Measurements from ENCODE around the gene PRMT7.

The PRMT7 gene

GRCh38 chr16:68379472-68380347 is 68.9 kb downstream of the PRMT7 start:
- Histone ChIP-seq H3K4ac (ENCODE audit: low read depth, low read length) (no peak overlapping the region), H3K4me2 (ENCODE audit: low read length) (no peak overlapping the region), H3K79me2 (ENCODE audit: control insufficient read depth, insufficient read depth, low read length, poor library complexity) (no peaks in the 10 kb centered on the region), H4K91ac (ENCODE audit: low read depth, low read length) (no peak overlapping the region), H2BK5ac (ENCODE audit: low read depth, low read length, poor library complexity) (no peak overlapping the region), H3K9me3 (ENCODE audit: insufficient read depth, low read depth, low read length) (peaks cover 2% of the 10 kb centered on the region), H2BK120ac (ENCODE audit: insufficient read depth, low read length, poor library complexity) (no peak overlapping the region), H3K4me3 (ENCODE audit: low read depth, low read length) (no peak overlapping the region), H2BK12ac (ENCODE audit: low read length) (no peak overlapping the region), H3K36me3 (ENCODE audit: control insufficient read depth in 1 of 2, insufficient read depth in 2 of 2, low read length in 2 of 2) (no peaks in the 10 kb centered on the region), H3K14ac (ENCODE audit: low read length) (no peak overlapping the region), H3K9ac (ENCODE audit: low read length) (no peak overlapping the region), H2AK5ac (ENCODE audit: low read length) (no peak overlapping the region), H3K23ac (ENCODE audit: low read length) (no peak overlapping the region), H3K27ac (ENCODE audit: low read depth, low read length) (no peak overlapping the region), H3K27me3 (ENCODE audit: insufficient read depth, low read length) (no peaks in the 10 kb centered on the region), H2AFZ (ENCODE audit: insufficient read depth, low read length, poor library complexity) (no peak overlapping the region), H3K79me1 (ENCODE audit: low read length) (no peaks in the 10 kb centered on the region), H4K12ac (ENCODE audit: low read depth, low read length) (no peak overlapping the region), H4K8ac (ENCODE audit: low read depth, low read length) (no peak overlapping the region), H3K18ac (ENCODE audit: low read length) (no peak overlapping the region), H3K4me1 (ENCODE audit: control insufficient read depth in 1 of 2, insufficient read depth in 2 of 2, low read length in 2 of 2) (peaks cover 29 to 32% of the 10 kb centered on the region in 2 experiments)
- no CpG with 5 or more reads among the region's 18 CpGs for WGBS (ENCODE audit: extremely low coverage, insufficient coverage, insufficient read length)
- DNase-seq, result no peak

- H2BK12ac ChIP-seq (ENCODE audit: low read length), result no peak overlapping the region
These were observed 69.5 kb downstream of the PRMT7 start for GRCh38 chr16:68380348-68380670.

GRCh38 chr16:68380676-68381362 is 70.0 kb downstream of the PRMT7 start:
- no peak overlapping the region for H3K27ac ChIP-seq (ENCODE audit: low read depth, low read length)
- H4K12ac ChIP-seq (ENCODE audit: low read depth, low read length), result no peak overlapping the region
- WGBS (ENCODE audit: extremely low coverage, insufficient coverage, insufficient read length), result no CpG with 5 or more reads among the region's 10 CpGs
- peaks cover 29 to 32% of the 10 kb centered on the region in 2 experiments for H3K4me1 ChIP-seq (ENCODE audit: control insufficient read depth in 1 of 2, insufficient read depth in 2 of 2, low read length in 2 of 2)
- no peaks in the 10 kb centered on the region for H3K36me3 ChIP-seq (ENCODE audit: control insufficient read depth in 1 of 2, insufficient read depth in 2 of 2, low read length in 2 of 2)
- H2AFZ ChIP-seq (ENCODE audit: insufficient read depth, low read length, poor library complexity), result no peak overlapping the region
- no peak overlapping the region for H3K14ac ChIP-seq (ENCODE audit: low read length)
- no peak overlapping the region for H4K91ac ChIP-seq (ENCODE audit: low read depth, low read length)
- no peak overlapping the region for H3K4me3 ChIP-seq (ENCODE audit: low read depth, low read length)
- no peak overlapping the region for H3K18ac ChIP-seq (ENCODE audit: low read length)
- H2BK120ac ChIP-seq (ENCODE audit: insufficient read depth, low read length, poor library complexity), result no peak overlapping the region
- no peak for DNase-seq
- H3K9me3 ChIP-seq (ENCODE audit: insufficient read depth, low read depth, low read length), result peaks cover 2% of the 10 kb centered on the region
- H3K27me3 ChIP-seq (ENCODE audit: insufficient read depth, low read length), result no peaks in the 10 kb centered on the region
- no peak overlapping the region for H3K4ac ChIP-seq (ENCODE audit: low read depth, low read length)
- no peaks in the 10 kb centered on the region for H3K79me2 ChIP-seq (ENCODE audit: control insufficient read depth, insufficient read depth, low read length, poor library complexity)
- H4K8ac ChIP-seq (ENCODE audit: low read depth, low read length), result no peak overlapping the region
- no peaks in the 10 kb centered on the region for H3K79me1 ChIP-seq (ENCODE audit: low read length)
- no peak overlapping the region for H2BK5ac ChIP-seq (ENCODE audit: low read depth, low read length, poor library complexity)
- no peak overlapping the region for H2BK12ac ChIP-seq (ENCODE audit: low read length)
- no peak overlapping the region for H3K4me2 ChIP-seq (ENCODE audit: low read length)
- no peak overlapping the region for H3K23ac ChIP-seq (ENCODE audit: low read length)
- no peak overlapping the region for H3K9ac ChIP-seq (ENCODE audit: low read length)
- H2AK5ac ChIP-seq (ENCODE audit: low read length), result no peak overlapping the region

More at GRCh38 chr16:68380348-68380670, 69.5 kb downstream of the PRMT7 start:
- Histone ChIP-seq H3K4me2 (ENCODE audit: low read length) (no peak overlapping the region), H2BK5ac (ENCODE audit: low read depth, low read length, poor library complexity) (no peak overlapping the region), H4K8ac (ENCODE audit: low read depth, low read length) (no peak overlapping the region), H2AK5ac (ENCODE audit: low read length) (no peak overlapping the region), H3K27me3 (ENCODE audit: insufficient read depth, low read length) (no peaks in the 10 kb centered on the region), H3K9ac (ENCODE audit: low read length) (no peak overlapping the region), H4K12ac (ENCODE audit: low read depth, low read length) (no peak overlapping the region), H3K36me3 (ENCODE audit: control insufficient read depth in 1 of 2, insufficient read depth in 2 of 2, low read length in 2 of 2) (no peaks in the 10 kb centered on the region), H3K9me3 (ENCODE audit: insufficient read depth, low read depth, low read length) (peaks cover 2% of the 10 kb centered on the region), H3K4me1 (ENCODE audit: control insufficient read depth in 1 of 2, insufficient read depth in 2 of 2, low read length in 2 of 2) (peaks cover 29 to 32% of the 10 kb centered on the region in 2 experiments), H3K4ac (ENCODE audit: low read depth, low read length) (no peak overlapping the region), H2AFZ (ENCODE audit: insufficient read depth, low read length, poor library complexity) (no peak overlapping the region), H3K14ac (ENCODE audit: low read length) (no peak overlapping the region), H4K91ac (ENCODE audit: low read depth, low read length) (no peak overlapping the region), H3K23ac (ENCODE audit: low read length) (no peak overlapping the region), H3K79me2 (ENCODE audit: control insufficient read depth, insufficient read depth, low read length, poor library complexity) (no peaks in the 10 kb centered on the region), H3K18ac (ENCODE audit: low read length) (no peak overlapping the region), H3K27ac (ENCODE audit: low read depth, low read length) (no peak overlapping the region), H2BK120ac (ENCODE audit: insufficient read depth, low read length, poor library complexity) (no peak overlapping the region), H3K4me3 (ENCODE audit: low read depth, low read length) (no peak overlapping the region), H3K79me1 (ENCODE audit: low read length) (no peaks in the 10 kb centered on the region)
- no peak for DNase-seq
- WGBS (ENCODE audit: extremely low coverage, insufficient coverage, insufficient read length), result no CpG with 5 or more reads among the region's 5 CpGs

- H3K27ac ChIP-seq (ENCODE audit: low read depth, low read length), result no peak overlapping the region
- no peak overlapping the region for H2BK120ac ChIP-seq (ENCODE audit: insufficient read depth, low read length, poor library complexity)
- no peaks in the 10 kb centered on the region for H3K79me1 ChIP-seq (ENCODE audit: low read length)
- no peak overlapping the region for H3K4ac ChIP-seq (ENCODE audit: low read depth, low read length)
- no peak overlapping the region for H4K8ac ChIP-seq (ENCODE audit: low read depth, low read length)
- no peak overlapping the region for H3K14ac ChIP-seq (ENCODE audit: low read length)
- H4K91ac ChIP-seq (ENCODE audit: low read depth, low read length), result no peak overlapping the region
- H3K9ac ChIP-seq (ENCODE audit: low read length), result no peak overlapping the region
- peaks cover 29 to 32% of the 10 kb centered on the region in 2 experiments for H3K4me1 ChIP-seq (ENCODE audit: control insufficient read depth in 1 of 2, insufficient read depth in 2 of 2, low read length in 2 of 2)
- no CpG with 5 or more reads among the region's 7 CpGs for WGBS (ENCODE audit: extremely low coverage, insufficient coverage, insufficient read length)
- no peak overlapping the region for H3K18ac ChIP-seq (ENCODE audit: low read length)
- no peak overlapping the region for H2BK12ac ChIP-seq (ENCODE audit: low read length)
- no peak for DNase-seq
- H2AFZ ChIP-seq (ENCODE audit: insufficient read depth, low read length, poor library complexity), result no peak overlapping the region
- no peaks in the 10 kb centered on the region for H3K79me2 ChIP-seq (ENCODE audit: control insufficient read depth, insufficient read depth, low read length, poor library complexity)
- no peak overlapping the region for H3K4me2 ChIP-seq (ENCODE audit: low read length)
- no peaks in the 10 kb centered on the region for H3K27me3 ChIP-seq (ENCODE audit: insufficient read depth, low read length)
- no peak overlapping the region for H2AK5ac ChIP-seq (ENCODE audit: low read length)
- H4K12ac ChIP-seq (ENCODE audit: low read depth, low read length), result no peak overlapping the region
- no peaks in the 10 kb centered on the region for H3K36me3 ChIP-seq (ENCODE audit: control insufficient read depth in 1 of 2, insufficient read depth in 2 of 2, low read length in 2 of 2)
- H2BK5ac ChIP-seq (ENCODE audit: low read depth, low read length, poor library complexity), result no peak overlapping the region
- no peak overlapping the region for H3K4me3 ChIP-seq (ENCODE audit: low read depth, low read length)
- H3K23ac ChIP-seq (ENCODE audit: low read length), result no peak overlapping the region
- H3K9me3 ChIP-seq (ENCODE audit: insufficient read depth, low read depth, low read length), result peaks cover 2% of the 10 kb centered on the region
These were observed 70.5 kb downstream of the PRMT7 start for GRCh38 chr16:68381363-68381724.
